GM19193 (cell line): ENCODE data around the gene PHF20.

Experiments
- POLR2A ChIP-seq: IDR thresholded peaks from 4 replicates; pipeline ENCODE4 v1.6.1; 2011; ENCODE audit not compliant: insufficient read depth, insufficient read length; ENCODE audit errors: extremely low read depth

Gene PHF20

DNA sequence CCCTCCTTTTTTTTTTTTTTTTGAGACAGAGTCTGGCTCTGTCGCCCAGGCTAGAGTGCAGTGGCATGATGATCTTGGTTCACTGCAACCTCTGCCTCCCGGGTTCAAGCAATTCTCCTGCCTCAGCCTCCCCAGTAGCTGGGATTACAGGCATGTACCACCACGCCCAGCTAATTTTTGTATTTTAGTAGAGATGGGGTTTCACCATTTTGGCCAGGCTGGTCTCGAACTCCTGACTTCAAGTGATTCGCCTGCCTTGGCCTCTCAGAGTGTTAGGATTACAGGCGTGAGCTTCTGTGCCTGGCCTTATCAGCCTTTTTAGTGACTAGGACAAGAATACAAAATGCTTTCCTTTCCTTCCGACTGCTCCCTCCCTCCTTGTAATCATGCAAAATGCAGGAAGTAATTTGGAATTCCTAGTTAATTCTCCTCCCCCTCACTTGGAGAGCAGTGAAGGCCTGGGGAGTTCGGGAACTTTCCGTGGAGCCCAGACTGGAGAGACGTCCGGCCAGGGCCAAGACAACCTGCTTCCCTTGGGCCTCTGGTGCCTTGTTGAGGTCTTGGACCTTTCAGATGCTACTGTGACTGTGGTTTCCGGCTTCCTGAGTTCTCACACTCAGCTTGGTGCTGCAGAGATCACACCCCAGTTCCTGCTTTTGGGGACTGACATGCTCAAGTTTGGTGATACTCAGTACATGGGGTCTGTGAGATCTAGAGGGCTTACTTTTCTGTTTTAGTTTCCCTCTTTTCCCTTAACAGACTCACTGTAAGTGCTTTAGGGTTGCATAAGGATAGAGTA, 3.9 kb upstream of the PHF20 start:
- TF ChIP-seq POLR2A: peak; percentile 78

DNA sequence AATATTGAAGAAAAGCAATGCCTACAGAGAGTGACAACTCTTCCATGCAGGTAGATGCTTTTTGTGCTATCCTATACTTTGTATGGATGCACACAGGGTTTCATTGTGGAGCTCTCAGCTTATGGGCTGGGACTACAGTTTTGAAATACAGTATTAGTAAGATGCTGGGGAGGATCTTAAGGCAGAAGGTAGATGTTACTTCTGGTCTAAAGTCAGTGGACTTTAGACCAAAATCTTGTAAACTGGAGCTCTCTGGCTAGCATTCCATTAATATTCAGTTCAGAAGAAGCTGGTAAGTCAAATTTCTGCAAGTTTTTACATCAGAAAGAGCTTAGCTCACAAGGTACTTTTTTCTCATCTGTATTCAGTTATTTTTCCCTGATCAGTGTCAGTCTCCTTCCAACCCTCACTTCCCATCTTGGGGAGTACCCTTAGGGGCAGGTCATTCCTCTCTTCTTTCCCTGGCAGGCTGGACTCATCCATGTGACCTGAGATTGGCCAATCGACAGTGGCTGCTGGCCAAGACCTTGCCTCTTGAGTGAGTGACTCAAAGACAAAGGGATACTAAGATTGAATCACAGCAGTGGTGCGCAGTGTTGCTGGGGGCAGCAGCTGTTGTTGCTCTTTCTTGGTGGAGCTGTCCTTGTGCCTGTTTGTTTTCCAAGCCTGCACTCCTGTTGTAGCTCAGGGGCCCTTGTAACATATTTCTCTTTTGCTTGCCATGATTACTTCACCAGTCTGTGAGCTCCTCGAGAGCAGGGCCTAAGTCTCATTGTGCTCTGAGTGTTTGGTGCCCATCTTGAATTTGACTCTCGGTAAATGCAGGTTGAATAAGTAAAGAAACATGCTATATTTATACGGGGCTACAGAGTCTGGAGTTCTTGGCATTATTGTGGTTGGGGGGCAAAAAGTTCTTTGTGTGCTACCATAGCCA, 2.8 kb upstream of the PHF20 start:
- no peak for TF ChIP-seq POLR2A

DNA sequence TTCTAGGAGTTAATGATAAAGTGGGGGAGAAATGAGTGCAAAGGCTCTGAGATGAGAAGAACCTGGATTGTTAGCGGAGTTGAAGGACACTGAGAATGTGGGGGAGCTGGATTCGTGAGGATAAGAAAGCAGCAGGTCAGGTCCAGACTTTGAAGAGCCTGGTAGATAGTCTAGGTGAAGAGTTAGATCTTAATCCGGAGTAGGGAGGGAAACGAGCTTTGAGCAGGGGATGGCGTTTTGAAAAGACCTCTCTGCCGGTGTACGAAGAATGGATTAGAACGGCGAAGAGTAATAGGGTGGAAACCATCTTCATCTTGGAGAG, 487 bp upstream of the PHF20 start:
- no peak for TF ChIP-seq POLR2A

DNA sequence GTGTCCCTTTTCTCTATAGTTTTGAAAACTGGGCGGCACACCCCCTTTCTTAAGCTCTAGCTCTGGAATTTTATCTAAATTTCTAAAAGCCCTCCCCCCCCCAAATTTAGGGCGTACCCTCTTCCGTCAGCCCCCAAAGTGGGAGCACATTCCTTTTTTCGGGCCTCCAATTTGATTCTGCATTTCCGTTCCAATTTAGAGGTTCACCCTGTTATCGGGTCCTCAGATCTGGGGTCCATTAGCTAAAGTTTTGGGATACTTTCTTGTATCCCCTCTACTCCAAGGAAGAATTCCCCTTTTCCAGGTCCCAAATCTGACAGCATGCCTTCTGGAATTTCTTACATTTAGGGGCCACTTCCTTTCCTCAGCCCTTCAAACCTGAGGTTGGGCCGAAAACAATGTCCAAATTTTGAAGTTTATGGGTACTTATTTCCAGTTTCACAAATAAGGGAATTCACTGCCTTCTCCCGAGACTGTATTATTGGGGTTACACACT, 796 bp downstream of the PHF20 start:
- TF ChIP-seq POLR2A: no peak

DNA sequence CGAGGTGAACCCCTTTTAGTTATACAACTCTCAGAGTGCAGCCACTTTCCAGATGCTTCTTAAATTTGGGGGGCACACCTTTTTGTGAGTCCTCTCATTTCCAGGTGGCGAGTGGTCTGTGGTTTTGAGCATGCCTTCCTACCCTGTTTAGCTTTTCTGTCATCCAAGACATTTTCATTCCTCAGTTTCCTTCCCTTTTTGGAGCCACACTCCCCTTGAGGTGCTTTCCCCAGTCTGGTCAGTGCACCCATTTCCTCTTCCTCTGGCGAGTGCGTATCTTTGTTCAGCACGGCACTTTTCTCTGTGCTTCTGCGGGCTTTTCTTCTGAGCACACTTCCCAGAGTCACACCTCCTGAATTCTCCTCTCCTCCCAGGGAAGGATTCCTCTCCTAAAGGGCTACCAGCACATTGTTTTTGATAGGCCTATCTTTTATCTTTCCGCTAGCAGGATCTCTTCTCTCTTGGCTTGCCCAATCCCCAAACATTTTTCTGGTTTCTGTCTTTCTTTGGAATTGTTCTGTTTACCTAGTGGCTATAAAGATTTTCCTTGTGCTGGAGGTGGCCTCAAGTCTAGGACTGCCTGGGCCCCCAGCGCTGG, 1.4 kb downstream of the PHF20 start:
- TF ChIP-seq POLR2A: no peak

DNA sequence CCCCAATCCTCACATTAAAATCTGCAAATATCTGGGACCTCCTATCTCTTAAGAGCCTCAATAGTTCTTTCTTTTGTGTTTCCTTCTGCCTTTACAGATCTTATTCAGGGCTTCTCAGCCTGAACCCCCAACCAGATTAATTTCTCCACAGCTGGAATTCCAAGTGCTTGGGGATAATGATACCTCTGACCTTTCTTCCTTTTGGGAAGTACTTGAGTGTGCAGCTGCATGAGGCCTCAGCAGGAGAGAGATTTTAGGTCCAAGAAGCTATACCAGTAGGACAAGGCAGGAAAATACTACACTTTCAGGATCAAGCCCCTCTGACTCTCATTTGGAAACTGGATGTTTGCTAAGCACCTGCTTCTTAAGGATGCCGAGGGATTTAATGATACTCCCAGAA, 2.6 kb downstream of the PHF20 start:
- no peak for TF ChIP-seq POLR2A

DNA sequence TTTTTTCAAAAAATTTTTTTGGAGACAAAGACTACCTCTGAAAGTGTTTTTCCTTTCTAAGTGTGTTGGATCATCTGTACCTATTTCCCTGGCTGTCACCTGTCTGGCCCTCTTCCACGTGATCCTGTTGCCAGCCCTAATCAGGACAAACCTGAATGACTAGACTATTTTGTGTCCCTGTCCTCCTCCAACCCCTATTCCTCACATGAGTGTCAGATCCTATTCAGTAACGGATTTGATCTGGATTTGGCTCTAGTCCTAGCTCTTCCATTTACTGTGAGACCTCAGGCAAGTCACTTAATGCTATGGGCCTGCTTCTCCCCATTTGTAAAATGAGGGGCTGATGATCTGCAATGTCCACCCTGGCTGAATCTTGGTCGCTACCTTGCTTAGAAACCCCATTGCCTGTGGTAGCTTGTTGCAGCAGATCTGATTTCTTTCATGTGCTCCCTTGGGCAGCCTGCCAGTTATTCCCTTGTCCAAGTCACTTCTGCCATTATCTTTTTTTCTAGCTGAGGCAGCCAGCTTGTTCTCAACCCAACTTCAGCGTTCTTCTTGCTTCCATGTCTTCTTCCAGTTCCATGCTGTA, 4.8 kb downstream of the PHF20 start:
- no peak for TF ChIP-seq POLR2A

DNA sequence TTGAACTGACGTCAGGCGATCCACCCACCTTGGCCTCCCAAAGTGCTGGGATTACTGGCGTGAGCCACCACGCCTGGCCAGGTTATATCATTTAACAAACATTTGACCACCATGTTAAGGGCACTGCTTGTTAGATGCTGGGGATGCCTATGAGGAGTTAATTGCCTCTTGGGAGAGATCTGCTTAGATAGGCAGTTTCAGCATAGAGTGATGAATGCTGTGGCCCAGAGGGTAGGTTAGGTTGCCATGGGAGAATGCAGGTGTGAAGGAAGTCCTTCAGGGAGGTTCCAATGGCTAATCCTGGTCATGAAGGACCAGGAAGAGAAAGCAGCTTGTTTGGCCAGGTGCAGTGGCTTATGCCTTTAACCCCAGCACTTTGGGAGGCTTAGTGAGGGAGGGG, 17.0 kb downstream of the PHF20 start:
- no peak for TF ChIP-seq POLR2A

DNA sequence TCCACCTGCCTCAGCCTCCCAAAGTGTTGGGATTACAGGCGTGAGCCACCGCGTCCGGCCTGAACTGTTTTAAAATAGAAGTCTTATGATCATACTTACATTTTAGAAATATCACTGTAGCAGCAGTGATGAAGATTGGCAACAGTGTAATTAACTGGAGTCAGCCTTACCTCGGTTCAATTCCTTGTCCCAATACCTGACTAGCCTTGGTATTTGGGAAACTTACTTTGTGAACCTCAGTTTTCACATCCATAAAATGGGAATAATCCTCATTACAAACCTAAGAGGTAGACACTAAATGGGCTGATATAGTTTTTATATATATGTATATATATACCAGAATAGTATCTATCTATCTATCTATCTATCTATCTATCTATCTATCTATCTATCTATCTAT, 19.3 kb downstream of the PHF20 start:
- TF ChIP-seq POLR2A: no peak

DNA sequence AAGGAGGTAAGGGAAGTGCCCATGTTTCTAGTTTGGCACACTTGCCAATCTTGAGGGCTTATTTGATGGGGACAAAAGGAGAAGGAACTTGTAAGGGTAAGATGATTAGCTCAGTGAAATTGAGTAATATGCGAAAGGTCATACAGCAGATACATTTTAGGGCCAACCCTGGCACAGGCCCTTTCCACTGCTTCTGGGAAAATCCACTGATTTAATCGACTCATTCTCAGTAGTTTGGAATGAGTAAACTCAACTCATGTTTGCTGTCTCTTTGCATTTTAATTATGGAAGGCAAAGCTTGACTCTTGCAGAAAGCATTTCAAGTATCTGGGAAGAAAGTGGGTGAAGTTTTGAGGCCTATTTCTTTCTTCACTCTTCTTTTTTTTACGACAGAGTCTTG, 20.0 kb downstream of the PHF20 start:
- no peak for TF ChIP-seq POLR2A

DNA sequence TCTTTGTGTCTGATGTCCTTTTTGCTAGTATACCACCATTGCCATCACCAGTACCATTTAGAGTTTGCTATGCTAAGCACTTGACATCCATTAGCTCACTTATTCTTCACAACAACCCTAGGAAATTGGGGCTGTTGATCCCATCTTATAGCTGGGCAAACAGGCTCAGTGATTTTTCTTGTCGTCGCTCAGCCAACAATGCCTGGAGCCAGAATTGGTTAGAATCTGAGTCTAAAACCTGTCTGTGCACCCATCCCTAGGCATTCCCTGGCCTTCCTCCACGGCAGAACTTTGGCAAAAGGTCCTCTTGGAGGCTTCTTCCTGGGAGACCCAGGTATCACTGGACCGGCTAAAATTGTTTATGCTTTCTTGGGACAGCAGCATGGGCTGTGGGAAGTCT, 20.9 kb downstream of the PHF20 start:
- TF ChIP-seq POLR2A: no peak

DNA sequence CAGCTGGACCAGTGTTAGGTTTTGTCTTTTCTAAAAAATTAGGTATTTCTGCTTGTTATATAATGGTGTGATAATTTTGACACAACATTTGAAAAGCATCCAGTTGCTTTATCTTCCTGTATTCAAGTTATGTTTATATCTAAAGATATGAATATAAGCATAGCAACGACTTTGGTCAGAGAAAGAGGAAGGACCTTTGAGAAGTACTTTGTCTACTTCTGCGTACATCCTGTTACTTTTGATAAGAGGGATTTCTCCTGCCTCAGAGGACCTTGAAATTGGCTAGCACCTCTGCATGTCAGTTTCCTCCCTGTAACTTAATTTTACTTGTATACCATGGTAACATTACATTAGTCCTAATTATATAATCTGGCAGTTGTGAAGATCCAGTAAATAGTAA, 24.8 kb downstream of the PHF20 start:
- no peak for TF ChIP-seq POLR2A

DNA sequence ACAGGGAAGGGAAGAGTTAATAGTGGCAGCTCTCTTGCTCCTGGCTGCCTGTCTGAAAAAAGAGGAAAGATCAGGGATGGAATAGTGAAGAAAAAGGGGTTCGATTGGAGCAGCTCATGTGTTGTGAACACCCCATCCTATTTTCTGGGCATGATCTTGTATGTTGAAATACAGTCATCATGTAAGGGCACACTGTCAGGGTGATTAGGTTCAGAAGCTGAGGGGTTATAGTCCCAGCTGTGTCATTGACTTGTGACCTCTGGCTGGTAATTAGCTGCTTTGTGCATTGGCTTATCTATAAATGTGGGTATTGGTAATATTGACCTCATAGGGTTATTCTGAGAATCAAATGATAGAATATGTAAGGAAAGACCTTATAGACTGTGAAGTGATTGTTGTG, 30.1 kb downstream of the PHF20 start:
- TF ChIP-seq POLR2A: no peak

DNA sequence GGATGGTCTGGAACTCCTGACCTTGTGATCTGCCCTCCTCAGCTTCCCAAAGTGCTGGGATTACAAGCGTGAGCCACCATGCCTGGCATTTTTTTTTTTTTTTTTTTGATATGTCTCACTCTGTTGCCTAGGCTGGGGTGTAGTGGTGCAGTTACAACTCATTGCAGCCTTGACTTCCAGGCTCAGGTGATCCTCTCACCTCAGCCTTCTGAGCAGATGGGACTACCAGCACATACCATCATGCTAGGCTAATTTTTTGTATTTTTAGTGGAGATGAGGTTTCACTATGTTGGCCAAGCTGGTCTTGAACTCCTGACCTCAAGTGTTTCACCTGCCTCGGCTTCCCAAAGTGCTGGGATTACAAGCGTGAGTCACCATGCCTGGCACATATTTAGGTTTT, 34.3 kb downstream of the PHF20 start:
- TF ChIP-seq POLR2A: no peak

DNA sequence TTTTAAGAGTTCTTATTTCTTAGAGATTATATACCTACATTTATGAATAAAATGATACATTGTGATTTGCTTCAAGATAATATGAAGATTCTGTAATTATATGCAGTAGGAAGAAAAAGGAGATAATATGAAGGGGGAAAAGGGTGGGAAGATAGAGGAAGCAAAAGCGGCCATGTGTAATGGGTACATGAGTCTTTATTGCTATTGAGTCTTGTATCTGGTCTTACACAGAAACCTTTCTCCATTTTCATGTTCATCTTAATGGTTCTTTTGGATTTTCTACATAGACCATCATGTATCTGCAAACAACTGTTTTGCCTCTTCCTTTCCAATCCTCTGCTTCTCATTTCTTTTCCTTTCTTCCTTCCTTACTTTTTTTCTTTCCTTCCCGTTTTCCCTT, 36.1 kb downstream of the PHF20 start:
- no peak for TF ChIP-seq POLR2A

DNA sequence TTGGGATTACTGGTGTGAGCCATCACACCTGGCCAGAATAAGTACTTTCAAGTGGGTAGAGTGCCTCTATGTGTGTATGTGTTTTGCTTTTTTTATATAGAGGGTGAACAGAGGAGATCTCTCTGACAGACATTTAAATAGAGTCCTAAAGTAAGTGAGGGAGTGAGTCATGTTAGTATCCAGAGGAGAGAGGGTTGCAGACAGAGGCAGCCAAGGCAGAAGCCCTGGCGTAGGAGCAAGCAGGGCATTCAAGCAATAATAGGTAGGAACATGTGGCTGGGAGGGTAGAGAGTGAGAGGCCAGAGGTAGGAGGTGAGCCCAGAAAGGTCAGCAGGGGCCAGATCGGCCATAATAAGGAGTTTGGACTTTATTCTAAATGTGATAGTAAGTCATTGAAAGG, 48.9 kb downstream of the PHF20 start:
- TF ChIP-seq POLR2A: no peak

DNA sequence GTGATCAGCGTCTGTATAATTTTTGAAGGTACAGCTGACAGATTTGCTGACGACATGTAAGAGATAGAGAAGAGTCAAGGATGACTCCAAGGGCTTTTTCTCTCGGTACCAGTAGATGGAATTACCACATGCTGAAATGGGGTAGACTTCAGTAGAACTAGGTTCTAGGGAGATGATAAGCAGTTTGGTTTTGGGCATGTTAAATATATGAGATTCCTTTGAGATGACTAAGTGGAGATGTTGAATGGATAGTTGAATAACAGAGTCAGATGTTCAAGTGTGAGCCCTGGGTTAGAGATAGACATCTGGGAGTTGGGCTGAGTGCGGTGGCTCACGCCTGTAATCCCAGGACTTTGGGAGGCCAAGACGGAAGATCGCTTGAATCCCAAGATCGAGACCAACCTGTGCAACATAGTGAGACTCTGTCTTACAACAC, 50.0 kb downstream of the PHF20 start:
- no peak for TF ChIP-seq POLR2A
